ENCODE measurements around the gene ISM1.

Gene ISM1

GRCh38 chr20:13305284-13305683 is 84.2 kb downstream of the ISM1 start:
- H3K4me3 ChIP-seq (ENCODE audit: low read length): no peak overlapping the region
- H3K4me1 ChIP-seq (ENCODE audit: control insufficient read depth, low read depth, low read length): no peaks in the 10 kb centered on the region
- no peaks in the 10 kb centered on the region for H3K9me3 ChIP-seq (ENCODE audit: control insufficient read depth, low read depth, low read length)
- H3K27me3 ChIP-seq (ENCODE audit: control insufficient read depth, insufficient read depth, low read length): no peaks in the 10 kb centered on the region
- no peak overlapping the region for H3K9ac ChIP-seq (ENCODE audit: low read length)
- H3K36me3 ChIP-seq (ENCODE audit: control insufficient read depth, low read depth, low read length): no peaks in the 10 kb centered on the region
- no peak overlapping the region for H3K27ac ChIP-seq (ENCODE audit: low read length)

GRCh38 chr20:13307562-13308163 is 86.6 kb downstream of the ISM1 start:
- Histone ChIP-seq H3K4me3 (ENCODE audit: low read length) (no peak overlapping the region), H3K9me3 (ENCODE audit: control insufficient read depth, low read depth, low read length) (no peaks in the 10 kb centered on the region), H3K4me1 (ENCODE audit: control insufficient read depth, low read depth, low read length) (no peaks in the 10 kb centered on the region), H3K27ac (ENCODE audit: low read length) (no peak overlapping the region), H3K36me3 (ENCODE audit: control insufficient read depth, low read depth, low read length) (no peaks in the 10 kb centered on the region), H3K9ac (ENCODE audit: low read length) (no peak overlapping the region), H3K27me3 (ENCODE audit: control insufficient read depth, insufficient read depth, low read length) (no peaks in the 10 kb centered on the region)

- Histone ChIP-seq H3K4me1 (ENCODE audit: control insufficient read depth, low read depth, low read length) (no peaks in the 10 kb centered on the region), H3K9ac (ENCODE audit: low read length) (no peak overlapping the region), H3K36me3 (ENCODE audit: control insufficient read depth, low read depth, low read length) (no peaks in the 10 kb centered on the region), H3K4me3 (ENCODE audit: low read length) (no peak overlapping the region), H3K9me3 (ENCODE audit: control insufficient read depth, low read depth, low read length) (no peaks in the 10 kb centered on the region), H3K27ac (ENCODE audit: low read length) (no peak overlapping the region), H3K27me3 (ENCODE audit: control insufficient read depth, insufficient read depth, low read length) (no peaks in the 10 kb centered on the region)
Measured at GRCh38 chr20:13312300-13312699, 91.2 kb downstream of the ISM1 start.

- Histone ChIP-seq H3K9ac (ENCODE audit: low read length) (no peak overlapping the region), H3K4me1 (ENCODE audit: control insufficient read depth, low read depth, low read length) (no peaks in the 10 kb centered on the region), H3K9me3 (ENCODE audit: control insufficient read depth, low read depth, low read length) (no peaks in the 10 kb centered on the region), H3K36me3 (ENCODE audit: control insufficient read depth, low read depth, low read length) (no peaks in the 10 kb centered on the region), H3K4me3 (ENCODE audit: low read length) (no peak overlapping the region), H3K27me3 (ENCODE audit: control insufficient read depth, insufficient read depth, low read length) (no peaks in the 10 kb centered on the region), H3K27ac (ENCODE audit: low read length) (no peak overlapping the region)
Measured at GRCh38 chr20:13313201-13313600, 92.1 kb downstream of the ISM1 start.

- Histone ChIP-seq H3K9ac (ENCODE audit: low read length) (no peak overlapping the region), H3K27ac (ENCODE audit: low read length) (no peak overlapping the region), H3K27me3 (ENCODE audit: control insufficient read depth, insufficient read depth, low read length) (no peaks in the 10 kb centered on the region), H3K9me3 (ENCODE audit: control insufficient read depth, low read depth, low read length) (no peaks in the 10 kb centered on the region), H3K4me3 (ENCODE audit: low read length) (no peak overlapping the region), H3K4me1 (ENCODE audit: control insufficient read depth, low read depth, low read length) (no peaks in the 10 kb centered on the region), H3K36me3 (ENCODE audit: control insufficient read depth, low read depth, low read length) (no peaks in the 10 kb centered on the region)
Measured at GRCh38 chr20:13317439-13317838, 96.4 kb downstream of the ISM1 start.

- no peaks in the 10 kb centered on the region for H3K4me1 ChIP-seq (ENCODE audit: control insufficient read depth, low read depth, low read length)
- no peak overlapping the region for H3K4me3 ChIP-seq (ENCODE audit: low read length)
- no peak overlapping the region for H3K27ac ChIP-seq (ENCODE audit: low read length)
- no peaks in the 10 kb centered on the region for H3K36me3 ChIP-seq (ENCODE audit: control insufficient read depth, low read depth, low read length)
- H3K27me3 ChIP-seq (ENCODE audit: control insufficient read depth, insufficient read depth, low read length): no peaks in the 10 kb centered on the region
- H3K9ac ChIP-seq (ENCODE audit: low read length): no peak overlapping the region
- H3K9me3 ChIP-seq (ENCODE audit: control insufficient read depth, low read depth, low read length): no peaks in the 10 kb centered on the region
Measured at GRCh38 chr20:13318871-13319521, 97.9 kb downstream of the ISM1 start.

- Histone ChIP-seq H3K27me3 (ENCODE audit: control insufficient read depth, insufficient read depth, low read length) (no peaks in the 10 kb centered on the region), H3K36me3 (ENCODE audit: control insufficient read depth, low read depth, low read length) (no peaks in the 10 kb centered on the region)
Measured at GRCh38 chr20:13320702-13321101, 99.6 kb downstream of the ISM1 start.

GRCh38 chr20:13321416-13321815 is 100.3 kb downstream of the ISM1 start:
- no peak overlapping the region for H3K9ac ChIP-seq (ENCODE audit: low read length)
- H3K9me3 ChIP-seq (ENCODE audit: control insufficient read depth, low read depth, low read length): no peaks in the 10 kb centered on the region
- H3K27me3 ChIP-seq (ENCODE audit: control insufficient read depth, insufficient read depth, low read length): no peaks in the 10 kb centered on the region

More at GRCh38 chr20:13320702-13321101, 99.6 kb downstream of the ISM1 start:
- H3K9ac ChIP-seq (ENCODE audit: low read length): no peak overlapping the region
- H3K9me3 ChIP-seq (ENCODE audit: control insufficient read depth, low read depth, low read length): no peaks in the 10 kb centered on the region
- no peaks in the 10 kb centered on the region for H3K4me1 ChIP-seq (ENCODE audit: control insufficient read depth, low read depth, low read length)
- H3K27ac ChIP-seq (ENCODE audit: low read length): no peak overlapping the region
- H3K4me3 ChIP-seq (ENCODE audit: low read length): no peak overlapping the region

GRCh38 chr20:13322198-13322597 is 101.1 kb downstream of the ISM1 start:
- Histone ChIP-seq H3K4me3 (ENCODE audit: low read length) (no peak overlapping the region), H3K36me3 (ENCODE audit: control insufficient read depth, low read depth, low read length) (no peaks in the 10 kb centered on the region), H3K27ac (ENCODE audit: low read length) (no peak overlapping the region), H3K9ac (ENCODE audit: low read length) (no peak overlapping the region), H3K9me3 (ENCODE audit: control insufficient read depth, low read depth, low read length) (no peaks in the 10 kb centered on the region), H3K27me3 (ENCODE audit: control insufficient read depth, insufficient read depth, low read length) (no peaks in the 10 kb centered on the region), H3K4me1 (ENCODE audit: control insufficient read depth, low read depth, low read length) (no peaks in the 10 kb centered on the region)

More at GRCh38 chr20:13321416-13321815, 100.3 kb downstream of the ISM1 start:
- no peak overlapping the region for H3K4me3 ChIP-seq (ENCODE audit: low read length)
- no peaks in the 10 kb centered on the region for H3K4me1 ChIP-seq (ENCODE audit: control insufficient read depth, low read depth, low read length)
- H3K36me3 ChIP-seq (ENCODE audit: control insufficient read depth, low read depth, low read length): no peaks in the 10 kb centered on the region
- no peak overlapping the region for H3K27ac ChIP-seq (ENCODE audit: low read length)

GRCh38 chr20:13322621-13323020 is 101.5 kb downstream of the ISM1 start:
- Histone ChIP-seq H3K9ac (ENCODE audit: low read length) (no peak overlapping the region), H3K36me3 (ENCODE audit: control insufficient read depth, low read depth, low read length) (no peaks in the 10 kb centered on the region), H3K27me3 (ENCODE audit: control insufficient read depth, insufficient read depth, low read length) (no peaks in the 10 kb centered on the region), H3K9me3 (ENCODE audit: control insufficient read depth, low read depth, low read length) (no peaks in the 10 kb centered on the region), H3K27ac (ENCODE audit: low read length) (no peak overlapping the region), H3K4me3 (ENCODE audit: low read length) (no peak overlapping the region), H3K4me1 (ENCODE audit: control insufficient read depth, low read depth, low read length) (no peaks in the 10 kb centered on the region)

- Histone ChIP-seq H3K27me3 (ENCODE audit: control insufficient read depth, insufficient read depth, low read length) (no peaks in the 10 kb centered on the region), H3K4me1 (ENCODE audit: control insufficient read depth, low read depth, low read length) (no peaks in the 10 kb centered on the region), H3K9ac (ENCODE audit: low read length) (no peak overlapping the region), H3K4me3 (ENCODE audit: low read length) (no peak overlapping the region), H3K27ac (ENCODE audit: low read length) (no peak overlapping the region), H3K9me3 (ENCODE audit: control insufficient read depth, low read depth, low read length) (no peaks in the 10 kb centered on the region), H3K36me3 (ENCODE audit: control insufficient read depth, low read depth, low read length) (no peaks in the 10 kb centered on the region)
Measured at GRCh38 chr20:13325033-13325432, 104.0 kb downstream of the ISM1 start.

- Histone ChIP-seq H3K4me1 (ENCODE audit: control insufficient read depth, low read depth, low read length) (no peaks in the 10 kb centered on the region), H3K9ac (ENCODE audit: low read length) (no peak overlapping the region), H3K27ac (ENCODE audit: low read length) (no peak overlapping the region)
Measured at GRCh38 chr20:13325796-13326340, 104.8 kb downstream of the ISM1 start.

More at GRCh38 chr20:13325796-13326340, 104.8 kb downstream of the ISM1 start:
- no peaks in the 10 kb centered on the region for H3K36me3 ChIP-seq (ENCODE audit: control insufficient read depth, low read depth, low read length)
- no peaks in the 10 kb centered on the region for H3K9me3 ChIP-seq (ENCODE audit: control insufficient read depth, low read depth, low read length)
- no peak overlapping the region for H3K4me3 ChIP-seq (ENCODE audit: low read length)
- no peaks in the 10 kb centered on the region for H3K27me3 ChIP-seq (ENCODE audit: control insufficient read depth, insufficient read depth, low read length)
